ENCODE results near the gene SLC2A13.

The SLC2A13 gene

DNA sequence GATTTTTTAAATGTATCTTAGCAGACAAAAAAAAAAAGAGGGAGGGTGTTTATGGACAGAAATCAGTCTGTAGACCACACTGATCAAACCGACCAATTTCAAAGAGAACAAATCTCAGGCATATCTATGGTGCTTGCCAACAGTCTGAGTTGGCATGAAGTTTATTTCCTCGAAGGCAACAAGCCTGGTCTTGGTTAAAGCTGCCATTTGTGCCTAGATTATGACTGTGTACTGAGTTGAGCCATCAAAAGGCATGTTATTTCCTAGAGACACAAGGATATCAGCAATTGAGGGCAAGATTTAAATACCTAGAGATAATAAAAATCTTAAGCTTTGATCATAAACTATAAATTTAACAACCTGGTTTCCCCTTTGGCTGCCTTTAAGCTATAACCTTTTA is 119.2 kb downstream of the SLC2A13 start:
- Histone ChIP-seq H3K36me3 (ENCODE audit: insufficient read depth, low read depth, low read length) (no peaks in the 10 kb centered on the region), H3K9ac (ENCODE audit: low read depth, low read length) (no peak overlapping the region), H3K27ac (ENCODE audit: low read length) (no peak overlapping the region), H3K9me3 (ENCODE audit: insufficient read depth, low read depth, low read length) (no peaks in the 10 kb centered on the region), H3K4me3 (ENCODE audit: low read length) (no peak overlapping the region), H3K27me3 (ENCODE audit: insufficient read depth, low read length) (no peaks in the 10 kb centered on the region), H3K4me1 (ENCODE audit: insufficient read depth, low read length) (peaks cover 3% of the 10 kb centered on the region; the same call in 1 of the 2 replicates)

DNA sequence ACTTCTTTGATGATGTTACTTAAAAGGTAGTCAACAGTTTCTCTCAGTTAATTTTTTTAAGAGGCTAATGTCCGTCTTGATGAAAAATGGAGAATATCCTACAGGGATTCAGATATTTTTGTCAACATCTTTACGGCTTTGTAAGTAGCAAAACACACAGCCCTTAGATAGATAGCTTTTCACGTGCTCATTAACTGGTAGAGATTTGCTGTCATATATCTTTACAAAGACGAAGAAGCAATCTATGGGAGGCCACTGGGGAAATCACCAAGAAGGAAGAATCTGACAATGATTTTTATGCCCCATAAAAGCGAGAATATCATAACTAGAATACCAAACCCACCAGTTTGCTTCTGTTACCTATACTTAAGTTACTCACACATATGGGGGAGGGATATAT is 121.2 kb downstream of the SLC2A13 start:
- no peaks in the 10 kb centered on the region for H3K36me3 ChIP-seq (ENCODE audit: insufficient read depth, low read depth, low read length)
- H3K27me3 ChIP-seq (ENCODE audit: insufficient read depth, low read length): no peaks in the 10 kb centered on the region
- H3K4me3 ChIP-seq (ENCODE audit: low read length): no peak overlapping the region
- no peak overlapping the region for H3K9ac ChIP-seq (ENCODE audit: low read depth, low read length)
- H3K9me3 ChIP-seq (ENCODE audit: insufficient read depth, low read depth, low read length): no peaks in the 10 kb centered on the region
- H3K27ac ChIP-seq (ENCODE audit: low read length): no peak overlapping the region
- H3K4me1 ChIP-seq (ENCODE audit: insufficient read depth, low read length): peaks cover 3% of the 10 kb centered on the region; the same call in 1 of the 2 replicates

DNA sequence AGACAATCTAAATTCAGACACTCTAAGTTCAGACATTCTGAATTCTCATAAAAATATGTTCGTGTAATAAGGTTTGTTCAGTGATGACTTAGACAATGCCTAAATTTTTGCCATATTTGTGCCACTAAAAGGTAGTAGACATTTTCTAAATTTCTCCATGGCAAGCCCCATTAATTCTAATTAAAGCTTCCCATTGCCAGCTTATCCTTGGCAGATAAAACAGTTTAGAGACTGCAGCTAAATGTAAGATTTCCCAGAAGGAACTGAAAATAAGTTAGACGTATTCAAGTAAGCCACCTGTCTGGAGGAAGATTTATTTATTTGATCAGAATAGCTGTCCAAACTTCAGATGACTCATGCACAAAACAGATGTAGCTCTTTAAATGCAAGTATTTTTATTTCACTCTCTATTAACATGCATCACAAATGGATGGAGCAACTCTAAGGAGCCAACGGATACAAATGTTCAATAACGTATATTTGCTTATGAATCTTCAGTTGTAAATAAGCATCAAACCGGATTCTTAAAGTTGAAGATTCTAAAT is 130.4 kb downstream of the SLC2A13 start:
- Histone ChIP-seq H3K9me3 (ENCODE audit: insufficient read depth, low read depth, low read length) (no peaks in the 10 kb centered on the region), H3K9ac (ENCODE audit: low read depth, low read length) (no peak overlapping the region), H3K27ac (ENCODE audit: low read length) (no peak overlapping the region), H3K4me3 (ENCODE audit: low read length) (no peak overlapping the region), H3K36me3 (ENCODE audit: insufficient read depth, low read depth, low read length) (no peaks in the 10 kb centered on the region), H3K4me1 (ENCODE audit: insufficient read depth, low read length) (no peaks in the 10 kb centered on the region), H3K27me3 (ENCODE audit: insufficient read depth, low read length) (no peaks in the 10 kb centered on the region)

DNA sequence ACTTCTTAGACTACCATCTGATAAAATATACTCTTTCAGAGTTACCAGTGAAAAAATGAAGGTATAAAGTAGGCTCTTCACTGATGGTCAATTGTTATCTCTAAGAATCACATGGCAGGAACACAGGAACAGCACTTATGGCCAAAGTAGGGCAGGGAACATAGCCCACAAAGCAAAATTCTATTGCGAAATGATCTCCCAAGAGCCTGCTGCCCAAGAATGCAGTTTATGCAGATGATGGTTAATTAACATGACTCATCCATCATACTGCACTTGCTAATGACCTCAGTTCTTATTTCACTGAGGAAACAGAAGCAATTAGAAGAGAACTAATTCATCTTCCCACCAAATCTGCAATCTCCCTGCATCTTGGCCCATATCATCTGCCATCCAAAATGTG is 133.8 kb downstream of the SLC2A13 start:
- H3K27me3 ChIP-seq (ENCODE audit: insufficient read depth, low read length): no peaks in the 10 kb centered on the region
- H3K27ac ChIP-seq (ENCODE audit: low read length): no peak overlapping the region

GRCh38 chr12:39971348-39971747 is 134.5 kb downstream of the SLC2A13 start:
- no peaks in the 10 kb centered on the region for H3K36me3 ChIP-seq (ENCODE audit: insufficient read depth, low read depth, low read length)
- H3K4me1 ChIP-seq (ENCODE audit: insufficient read depth, low read length): no peaks in the 10 kb centered on the region; the same call in 1 of the 2 replicates
- no peaks in the 10 kb centered on the region for H3K9me3 ChIP-seq (ENCODE audit: insufficient read depth, low read depth, low read length)
- H3K27me3 ChIP-seq (ENCODE audit: insufficient read depth, low read length): no peaks in the 10 kb centered on the region
- no peak overlapping the region for H3K9ac ChIP-seq (ENCODE audit: low read depth, low read length)
- no peak overlapping the region for H3K4me3 ChIP-seq (ENCODE audit: low read length)
- no peak overlapping the region for H3K27ac ChIP-seq (ENCODE audit: low read length)

More for the DNA sequence above, 133.8 kb downstream of the SLC2A13 start:
- H3K4me3 ChIP-seq (ENCODE audit: low read length): no peak overlapping the region
- no peaks in the 10 kb centered on the region for H3K9me3 ChIP-seq (ENCODE audit: insufficient read depth, low read depth, low read length)
- H3K9ac ChIP-seq (ENCODE audit: low read depth, low read length): no peak overlapping the region
- no peaks in the 10 kb centered on the region for H3K36me3 ChIP-seq (ENCODE audit: insufficient read depth, low read depth, low read length)
- H3K4me1 ChIP-seq (ENCODE audit: insufficient read depth, low read length): no peaks in the 10 kb centered on the region

- H3K27ac ChIP-seq (ENCODE audit: low read length): no peak overlapping the region
- no peaks in the 10 kb centered on the region for H3K9me3 ChIP-seq (ENCODE audit: insufficient read depth, low read depth, low read length)
- H3K4me1 ChIP-seq (ENCODE audit: insufficient read depth, low read length): no peaks in the 10 kb centered on the region; the same call in 1 of the 2 replicates
- no peak overlapping the region for H3K4me3 ChIP-seq (ENCODE audit: low read length)
- no peak overlapping the region for H3K9ac ChIP-seq (ENCODE audit: low read depth, low read length)
- no peaks in the 10 kb centered on the region for H3K27me3 ChIP-seq (ENCODE audit: insufficient read depth, low read length)
- H3K36me3 ChIP-seq (ENCODE audit: insufficient read depth, low read depth, low read length): no peaks in the 10 kb centered on the region
Observed at GRCh38 chr12:39966721-39967120, 139.2 kb downstream of the SLC2A13 start.

GRCh38 chr12:39966256-39966655 is 139.6 kb downstream of the SLC2A13 start:
- no peak overlapping the region for H3K9ac ChIP-seq (ENCODE audit: low read depth, low read length)
- no peaks in the 10 kb centered on the region for H3K36me3 ChIP-seq (ENCODE audit: insufficient read depth, low read depth, low read length)
- H3K4me3 ChIP-seq (ENCODE audit: low read length): no peak overlapping the region
- H3K9me3 ChIP-seq (ENCODE audit: insufficient read depth, low read depth, low read length): no peaks in the 10 kb centered on the region
- no peak overlapping the region for H3K27ac ChIP-seq (ENCODE audit: low read length)
- no peaks in the 10 kb centered on the region for H3K27me3 ChIP-seq (ENCODE audit: insufficient read depth, low read length)
- H3K4me1 ChIP-seq (ENCODE audit: insufficient read depth, low read length): no peaks in the 10 kb centered on the region; the same call in 1 of the 2 replicates

DNA sequence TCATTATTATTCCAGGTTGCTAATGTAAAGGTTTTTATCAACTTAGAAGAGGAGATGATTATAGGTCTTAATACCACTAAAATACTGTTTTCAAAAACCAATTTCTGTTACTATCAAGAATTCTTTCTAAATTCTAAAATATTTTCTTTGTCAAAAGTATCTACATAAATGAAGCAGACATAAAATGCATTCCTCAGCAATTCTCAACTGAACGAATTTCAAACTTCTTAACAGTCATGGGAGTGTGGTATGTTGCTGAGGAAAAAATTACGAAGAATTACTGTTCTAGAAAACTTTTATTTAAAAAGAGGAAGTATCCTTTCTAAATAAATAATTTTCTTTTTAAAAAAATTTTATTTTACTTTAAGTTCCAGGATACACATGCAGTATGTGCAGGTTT is 146.4 kb downstream of the SLC2A13 start:
- no peaks in the 10 kb centered on the region for H3K36me3 ChIP-seq (ENCODE audit: insufficient read depth, low read depth, low read length)
- no peaks in the 10 kb centered on the region for H3K9me3 ChIP-seq (ENCODE audit: insufficient read depth, low read depth, low read length)
- peaks cover 3% of the 10 kb centered on the region; the same call in 1 of the 2 replicates for H3K27me3 ChIP-seq (ENCODE audit: insufficient read depth, low read length)
- H3K9ac ChIP-seq (ENCODE audit: low read depth, low read length): no peak overlapping the region
- H3K27ac ChIP-seq (ENCODE audit: low read length): no peak overlapping the region
- H3K4me3 ChIP-seq (ENCODE audit: low read length): no peak overlapping the region
- H3K4me1 ChIP-seq (ENCODE audit: insufficient read depth, low read length): peaks cover 6% of the 10 kb centered on the region; the same call in 1 of the 2 replicates

DNA sequence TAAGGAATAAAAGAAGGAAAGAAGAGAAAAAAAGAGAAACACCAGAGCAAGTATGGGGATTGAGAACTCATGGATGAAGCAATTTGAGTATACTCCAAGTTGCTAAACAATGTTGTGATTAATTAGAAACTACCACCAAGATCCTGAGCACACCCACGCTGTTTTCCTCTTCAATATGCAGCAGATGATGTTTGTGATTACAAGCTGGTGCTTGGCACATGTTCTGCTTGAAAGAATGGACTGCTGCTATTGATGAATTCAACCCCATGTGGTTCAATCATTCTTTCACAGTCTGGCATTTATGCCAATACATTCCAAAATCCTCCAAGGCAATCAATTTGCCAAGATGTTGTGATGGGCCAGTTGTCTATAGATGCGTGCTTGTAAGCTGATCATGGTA is 146.8 kb downstream of the SLC2A13 start:
- Histone ChIP-seq H3K4me1 (ENCODE audit: insufficient read depth, low read length) (peaks cover 6% of the 10 kb centered on the region; the same call in 1 of the 2 replicates), H3K36me3 (ENCODE audit: insufficient read depth, low read depth, low read length) (no peaks in the 10 kb centered on the region), H3K27me3 (ENCODE audit: insufficient read depth, low read length) (peaks cover 3% of the 10 kb centered on the region; the same call in 1 of the 2 replicates), H3K4me3 (ENCODE audit: low read length) (no peak overlapping the region), H3K9ac (ENCODE audit: low read depth, low read length) (no peak overlapping the region), H3K9me3 (ENCODE audit: insufficient read depth, low read depth, low read length) (no peaks in the 10 kb centered on the region), H3K27ac (ENCODE audit: low read length) (no peak overlapping the region)

- no peaks in the 10 kb centered on the region for H3K36me3 ChIP-seq (ENCODE audit: insufficient read depth, low read depth, low read length)
- H3K9me3 ChIP-seq (ENCODE audit: insufficient read depth, low read depth, low read length): no peaks in the 10 kb centered on the region
- H3K9ac ChIP-seq (ENCODE audit: low read depth, low read length): no peak overlapping the region
Observed at GRCh38 chr12:39958377-39958776, 147.5 kb downstream of the SLC2A13 start.

DNA sequence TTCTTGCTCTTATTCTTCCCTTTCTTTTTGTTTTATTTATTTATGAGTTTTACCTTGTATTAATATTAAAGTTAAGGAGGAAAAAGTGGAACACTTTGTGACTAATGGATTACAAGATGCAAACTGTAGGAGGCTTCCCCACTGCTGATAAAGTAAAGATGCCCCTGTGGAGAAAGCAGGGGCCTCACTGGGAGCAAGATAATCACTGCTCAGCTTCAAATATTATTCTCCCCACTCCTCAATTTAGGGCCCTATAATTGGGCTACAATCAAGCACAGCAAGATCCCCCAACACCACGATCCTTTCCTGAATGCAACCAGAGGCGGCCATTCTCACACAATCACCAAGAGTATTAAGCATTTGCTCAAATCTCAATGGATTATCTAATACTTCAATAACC is 149.2 kb downstream of the SLC2A13 start:
- no peak overlapping the region for H3K9ac ChIP-seq (ENCODE audit: low read depth, low read length)
- no peaks in the 10 kb centered on the region for H3K36me3 ChIP-seq (ENCODE audit: insufficient read depth, low read depth, low read length)
- H3K4me1 ChIP-seq (ENCODE audit: insufficient read depth, low read length): peaks cover 6% of the 10 kb centered on the region; the same call in 1 of the 2 replicates
- H3K27me3 ChIP-seq (ENCODE audit: insufficient read depth, low read length): peaks cover 3% of the 10 kb centered on the region; the same call in 1 of the 2 replicates
- H3K4me3 ChIP-seq (ENCODE audit: low read length): no peak overlapping the region
- H3K27ac ChIP-seq (ENCODE audit: low read length): no peak overlapping the region
- H3K9me3 ChIP-seq (ENCODE audit: insufficient read depth, low read depth, low read length): no peaks in the 10 kb centered on the region

More at GRCh38 chr12:39958377-39958776, 147.5 kb downstream of the SLC2A13 start:
- H3K27ac ChIP-seq (ENCODE audit: low read length): no peak overlapping the region
- peaks cover 3% of the 10 kb centered on the region; the same call in 1 of the 2 replicates for H3K27me3 ChIP-seq (ENCODE audit: insufficient read depth, low read length)
- no peak overlapping the region for H3K4me3 ChIP-seq (ENCODE audit: low read length)
- H3K4me1 ChIP-seq (ENCODE audit: insufficient read depth, low read length): peaks cover 6% of the 10 kb centered on the region; the same call in 1 of the 2 replicates

Data from iPS-20b (cell line).